ENCODE data around the gene NELFCD. TPM values are rescaled to one million over a fixed set of nuclear protein-coding genes. Genes with fewer than 3 reads are reported as not detected.

Gene NELFCD
- total and polyA plus RNA-seq, 7 donors: 24.1 to 43.6 (median 35.4) TPM

DNA sequence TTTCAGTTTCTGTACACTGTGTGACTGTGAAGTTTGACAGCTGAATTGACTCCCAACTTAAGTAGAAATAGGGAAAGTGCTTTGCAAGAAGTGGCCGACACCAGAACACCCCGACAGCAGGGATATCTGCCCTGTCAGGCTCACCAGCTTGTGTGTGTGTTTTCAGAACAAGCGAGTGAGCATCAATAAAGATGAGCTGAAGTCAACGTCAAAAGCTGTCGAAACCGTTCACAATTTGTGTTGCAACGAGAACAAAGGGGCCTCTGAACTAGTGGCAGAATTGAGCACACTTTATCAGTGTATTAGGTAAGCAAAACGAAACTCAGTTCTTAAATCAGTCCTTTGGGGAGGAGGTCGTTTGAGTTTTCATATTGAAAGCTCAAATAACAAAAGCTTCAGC lies 10.7 kb downstream of the NELFCD start:
- peaks cover 11 to 100% of the 10 kb centered on the region in 2 donors for H3K36me3 ChIP-seq (ENCODE audit: insufficient read depth in 1 of 2, low read depth in 1 of 2)
- H3K4me3 ChIP-seq: no peak overlapping the region
- DNase-seq (no peak), ATAC-seq (no peak)
- peaks cover 8% of the 10 kb centered on the region for H3K4me1 ChIP-seq
- no peaks in the 10 kb centered on the region for H3K27me3 ChIP-seq (ENCODE audit: insufficient read depth in 3 of 3, low read length in 2 of 3)
- H3K27ac ChIP-seq: peak overlapping the region; percentile 33
- H3K9me3 ChIP-seq: no peaks in the 10 kb centered on the region
- intact Hi-C loops (cut with DNase I): no loop called here
- TF ChIP-seq, protein P1, sequence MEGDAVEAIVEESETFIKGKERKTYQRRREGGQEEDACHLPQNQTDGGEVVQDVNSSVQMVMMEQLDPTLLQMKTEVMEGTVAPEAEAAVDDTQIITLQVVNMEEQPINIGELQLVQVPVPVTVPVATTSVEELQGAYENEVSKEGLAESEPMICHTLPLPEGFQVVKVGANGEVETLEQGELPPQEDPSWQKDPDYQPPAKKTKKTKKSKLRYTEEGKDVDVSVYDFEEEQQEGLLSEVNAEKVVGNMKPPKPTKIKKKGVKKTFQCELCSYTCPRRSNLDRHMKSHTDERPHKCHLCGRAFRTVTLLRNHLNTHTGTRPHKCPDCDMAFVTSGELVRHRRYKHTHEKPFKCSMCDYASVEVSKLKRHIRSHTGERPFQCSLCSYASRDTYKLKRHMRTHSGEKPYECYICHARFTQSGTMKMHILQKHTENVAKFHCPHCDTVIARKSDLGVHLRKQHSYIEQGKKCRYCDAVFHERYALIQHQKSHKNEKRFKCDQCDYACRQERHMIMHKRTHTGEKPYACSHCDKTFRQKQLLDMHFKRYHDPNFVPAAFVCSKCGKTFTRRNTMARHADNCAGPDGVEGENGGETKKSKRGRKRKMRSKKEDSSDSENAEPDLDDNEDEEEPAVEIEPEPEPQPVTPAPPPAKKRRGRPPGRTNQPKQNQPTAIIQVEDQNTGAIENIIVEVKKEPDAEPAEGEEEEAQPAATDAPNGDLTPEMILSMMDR (IDR thresholded peaks at IDR 0.05): no peak
- WGBS, 3 donors: 75 to 86% (median 76%) methylated on average over 9 of the region's 9 CpGs

DNA sequence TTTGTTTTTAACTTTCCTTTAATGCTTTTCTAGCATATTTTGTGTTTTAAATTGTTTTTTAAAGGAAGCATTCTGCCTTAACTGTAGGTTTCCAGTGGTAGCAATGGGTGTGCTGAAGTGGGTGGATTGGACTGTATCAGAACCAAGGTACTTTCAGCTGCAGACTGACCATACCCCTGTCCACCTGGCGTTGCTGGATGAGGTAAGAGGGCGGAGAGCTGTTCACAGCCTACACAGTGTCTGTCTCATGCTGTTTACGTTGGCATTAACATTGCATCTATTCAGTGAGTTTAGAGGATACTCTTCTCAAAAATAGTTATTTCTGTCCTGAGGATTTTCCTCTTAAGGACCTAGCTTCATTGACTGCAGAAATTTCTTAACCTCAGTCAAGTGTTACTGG lies 11.9 kb downstream of the NELFCD start:
- Histone ChIP-seq H3K4me1 (peaks cover 8% of the 10 kb centered on the region), H3K27me3 (ENCODE audit: insufficient read depth in 3 of 3, low read length in 2 of 3) (no peaks in the 10 kb centered on the region), H3K4me3 (no peak overlapping the region), H3K9me3 (no peaks in the 10 kb centered on the region), H3K27ac (peak overlapping the region; percentile 33), H3K36me3 (ENCODE audit: insufficient read depth in 1 of 2, low read depth in 1 of 2) (peaks cover 7 to 100% of the 10 kb centered on the region in 2 donors)
- WGBS, 3 donors: 78 to 88% (median 86%) methylated on average over 3 of the region's 3 CpGs
- intact Hi-C loops (cut with DNase I): no loop called here
- peak in 1 of 4 donors; percentile 26 for ATAC-seq
- peak in 1 of 2 donors; percentile 8 for DNase-seq
- TF ChIP-seq, protein P1 (IDR thresholded peaks at IDR 0.05): no peak

DNA sequence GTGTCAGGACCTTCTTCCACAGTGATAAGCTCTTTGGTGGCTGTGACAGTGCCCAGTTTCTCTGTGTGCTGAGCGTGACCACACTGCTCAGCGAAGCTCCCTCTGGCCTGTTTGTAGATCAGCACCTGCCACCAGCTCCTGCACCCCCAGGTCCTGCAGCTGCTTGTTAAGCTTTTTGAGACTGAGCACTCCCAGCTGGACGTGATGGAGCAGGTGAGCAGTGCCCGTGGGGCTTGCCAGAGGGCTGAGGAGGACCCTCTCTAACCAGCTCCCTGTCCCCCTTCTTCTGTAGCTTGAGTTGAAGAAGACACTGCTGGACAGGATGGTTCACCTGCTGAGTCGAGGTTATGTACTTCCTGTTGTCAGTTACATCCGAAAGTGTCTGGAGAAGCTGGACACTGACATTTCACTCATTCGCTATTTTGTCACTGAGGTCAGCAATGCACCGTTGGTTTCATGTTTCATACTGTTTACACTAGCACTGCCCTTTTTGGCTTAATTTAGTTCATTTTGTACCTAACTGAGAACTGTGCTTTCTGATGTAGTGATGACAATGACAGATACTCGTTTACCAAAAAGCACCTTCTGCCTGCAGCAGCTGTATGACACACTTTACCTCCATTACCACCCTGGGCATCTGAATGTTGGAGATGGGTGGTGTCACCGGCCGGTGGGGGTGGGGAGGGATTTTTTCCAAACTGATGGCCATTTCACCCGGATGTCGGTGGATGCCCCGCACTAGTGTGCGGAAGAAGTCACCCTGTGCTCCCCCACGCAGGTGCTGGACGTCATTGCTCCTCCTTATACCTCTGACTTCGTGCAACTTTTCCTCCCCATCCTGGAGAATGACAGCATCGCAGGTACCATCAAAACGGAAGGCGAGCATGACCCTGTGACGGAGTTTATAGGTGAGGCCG lies 12.5 kb downstream of the NELFCD start:
- Histone ChIP-seq H3K4me1 (peaks cover 8% of the 10 kb centered on the region), H3K4me3 (no peak overlapping the region), H3K36me3 (ENCODE audit: insufficient read depth in 1 of 2, low read depth in 1 of 2) (peaks cover 7 to 100% of the 10 kb centered on the region in 2 donors), H3K27ac (peak overlapping the region; percentile 16), H3K9me3 (no peaks in the 10 kb centered on the region), H3K27me3 (ENCODE audit: insufficient read depth in 3 of 3, low read length in 2 of 3) (no peaks in the 10 kb centered on the region)
- WGBS, 3 donors: 72 to 82% (median 74%) methylated on average over 23 of the region's 23 CpGs
- peak in 1 of 2 donors; percentile 30 for DNase-seq
- intact Hi-C loops (cut with DNase I): no loop called here
- TF ChIP-seq, protein P1 (IDR thresholded peaks at IDR 0.05): no peak
- ATAC-seq: peak in 2 of 4 donors; percentile 13 to 27

DNA sequence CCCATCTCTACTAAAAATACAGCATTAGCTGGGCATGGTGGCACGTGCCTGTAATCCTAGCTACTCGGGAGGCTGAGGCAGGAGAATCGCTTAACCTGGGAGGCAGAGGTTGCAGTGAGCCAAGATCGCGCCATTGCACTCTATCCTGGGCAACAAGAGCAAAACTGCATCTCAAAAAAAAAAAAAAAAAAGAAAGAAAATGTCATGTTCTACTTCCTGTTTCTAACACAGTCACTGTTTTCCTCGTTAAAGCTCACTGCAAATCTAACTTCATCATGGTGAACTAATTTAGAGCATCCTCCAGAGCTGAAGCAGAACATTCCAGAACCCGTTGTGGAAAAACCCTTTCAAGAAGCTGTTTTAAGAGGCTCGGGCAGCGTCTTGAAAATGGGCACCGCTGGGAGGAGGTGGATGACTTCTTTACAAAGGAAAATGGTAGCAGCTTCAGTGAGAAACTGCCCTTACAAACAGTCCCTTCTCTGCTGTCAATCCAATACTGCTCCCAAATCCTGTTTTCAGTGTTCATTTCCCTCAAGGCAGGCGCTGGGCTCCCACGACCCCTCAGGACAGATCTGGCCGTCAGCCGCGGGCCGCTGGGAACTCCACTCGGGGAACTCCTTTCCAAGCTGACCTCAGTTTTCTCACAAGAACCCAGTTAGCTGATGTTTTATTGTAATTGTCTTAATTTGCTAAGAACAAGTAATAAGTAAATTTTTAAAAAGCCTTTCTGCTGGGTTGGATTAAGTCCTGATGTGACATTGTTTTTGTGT lies 13.5 kb downstream of the NELFCD start:
- WGBS, 3 donors: 69 to 79% (median 70%) methylated on average over 17 of the region's 17 CpGs
- DNase-seq: peak in 1 of 2 donors; percentile 34
- Histone ChIP-seq H3K27me3 (ENCODE audit: insufficient read depth in 3 of 3, low read length in 2 of 3) (no peaks in the 10 kb centered on the region), H3K4me3 (no peak overlapping the region), H3K27ac (no peak overlapping the region), H3K36me3 (ENCODE audit: insufficient read depth in 1 of 2, low read depth in 1 of 2) (peaks cover 7 to 100% of the 10 kb centered on the region in 2 donors), H3K4me1 (peaks cover 8% of the 10 kb centered on the region), H3K9me3 (no peaks in the 10 kb centered on the region)
- intact Hi-C loops (cut with DNase I): no loop called here
- TF ChIP-seq, protein P1 (IDR thresholded peaks at IDR 0.05): no peak
- no peak for ATAC-seq
